Hepatocyte (in vitro differentiated cells): ENCODE data around the gene STX1A.

ENCODE experiments used
- CTCF ChIP-seq: fragments of 200-600 bp; sonication (generic); IDR thresholded peaks from 2 replicates; pipeline ENCODE4 v1.5.1; 2016; ENCODE audit warnings: antibody characterized with exemption, mild to moderate bottlenecking; ENCODE audit not compliant: poor library complexity
- EZH2 ChIP-seq: fragments of 200-600 bp; sonication (generic); IDR thresholded peaks from 2 replicates; pipeline ENCODE4 v1.6.1; 2016; ENCODE audit warnings: antibody characterized with exemption, mild to moderate bottlenecking, borderline replicate concordance
- EZH2phosphoT487 ChIP-seq: fragments of 200-600 bp; sonication (generic); IDR thresholded peaks from one replicate; pipeline ENCODE4 v1.6.1; 2018; ENCODE audit warnings: antibody characterized with exemption, mild to moderate bottlenecking, low read depth, moderate library complexity; ENCODE audit not compliant: unreplicated experiment, severe bottlenecking

DNA sequence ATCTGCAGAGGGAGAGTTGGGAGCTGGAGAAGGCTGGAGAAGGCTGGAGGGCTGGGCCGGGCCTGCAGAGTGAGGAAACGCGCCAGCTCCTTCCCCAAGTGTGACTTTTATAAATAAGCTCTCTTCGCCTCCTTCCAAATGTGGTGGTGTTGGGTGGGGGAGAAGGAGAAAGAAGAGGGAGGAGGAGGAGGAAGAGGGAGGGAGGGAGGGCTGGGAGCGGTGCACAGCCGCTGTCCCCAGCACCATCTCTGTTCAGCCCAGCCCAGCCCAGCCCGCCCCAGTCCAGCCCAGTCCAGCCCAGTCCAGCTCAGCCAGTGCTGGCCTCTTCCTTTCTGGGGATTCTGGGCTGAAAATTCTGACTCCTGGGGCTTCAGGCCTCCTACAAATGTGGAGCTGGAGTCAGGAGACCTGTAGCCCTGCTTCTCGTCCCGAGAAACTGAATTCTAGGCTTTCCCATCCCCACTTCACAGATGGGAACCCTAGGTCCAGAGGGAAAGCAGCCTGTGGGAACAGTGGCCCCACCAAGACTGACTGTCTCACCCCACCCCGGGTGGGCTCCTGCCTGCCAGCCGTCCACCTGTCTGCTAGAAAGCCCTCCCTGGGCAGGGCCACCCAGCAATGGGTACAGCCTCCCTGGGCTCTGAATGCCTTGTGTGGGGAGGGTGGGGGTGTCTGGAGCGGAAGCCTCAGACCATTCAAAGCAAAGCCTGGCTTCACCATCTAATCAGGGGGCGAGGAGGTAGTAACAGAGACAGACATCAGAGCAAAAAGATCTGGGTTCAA lies 2.3 kb downstream of the STX1A start:
- no peak for TF ChIP-seq EZH2phosphoT487
- TF ChIP-seq CTCF = no peak
- no peak for TF ChIP-seq EZH2
